Measurements from ENCODE around the gene TP53RK.

The TP53RK gene

DNA sequence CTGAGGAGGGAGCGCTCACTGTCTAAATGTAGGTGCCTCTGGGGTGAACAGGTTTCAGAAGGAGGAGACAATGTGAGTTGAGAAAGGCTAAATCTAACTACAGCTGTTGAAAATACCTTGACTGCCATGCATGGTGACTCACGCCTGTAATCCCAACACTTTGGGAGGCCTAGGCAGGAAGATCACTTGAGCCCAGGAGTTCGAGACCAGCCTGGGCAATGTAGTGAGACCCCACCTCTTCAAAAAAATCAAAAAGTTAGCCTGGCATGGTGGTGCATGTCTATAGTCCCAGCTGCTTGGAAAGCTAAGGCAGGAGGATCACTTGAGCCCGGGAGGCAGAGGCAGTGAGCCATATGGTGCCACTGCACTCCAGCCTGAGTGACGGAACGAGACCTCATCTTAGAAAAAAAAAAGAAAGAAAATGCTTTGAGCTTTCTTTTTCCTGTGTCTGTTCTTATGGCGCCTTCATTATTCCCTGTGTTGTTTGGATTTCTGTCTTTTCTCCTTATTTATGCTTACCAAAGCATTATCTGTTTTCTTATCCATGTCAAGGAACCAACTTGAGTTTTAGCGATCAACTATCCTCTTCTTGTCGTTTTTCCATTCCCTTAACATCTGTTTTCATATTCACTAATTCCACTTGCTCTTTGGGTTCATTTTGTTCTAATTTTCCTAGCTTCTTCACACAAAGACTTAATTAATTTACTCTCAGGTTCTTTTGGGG lies 28.7 kb upstream of the TP53RK start:
- Histone ChIP-seq H3K4me3 (ENCODE audit: low read length) (no peak overlapping the region), H3K36me3 (ENCODE audit: insufficient read depth, low read length) (peaks cover 3% of the 10 kb centered on the region), H3K9ac (ENCODE audit: low read depth, low read length) (no peak overlapping the region), H3K4me1 (ENCODE audit: insufficient read depth, low read length) (peaks cover 3% of the 10 kb centered on the region; the same call in 1 of the 2 replicates), H3K27ac (ENCODE audit: low read depth, low read length) (no peak overlapping the region), H3K27me3 (ENCODE audit: insufficient read depth, low read length) (no peaks in the 10 kb centered on the region), H3K9me3 (ENCODE audit: insufficient read depth, low read depth, low read length) (peaks cover 11% of the 10 kb centered on the region; the same call in 1 of the 2 replicates)
- WGBS: 88% methylated on average over 9 of the region's 9 CpGs

DNA sequence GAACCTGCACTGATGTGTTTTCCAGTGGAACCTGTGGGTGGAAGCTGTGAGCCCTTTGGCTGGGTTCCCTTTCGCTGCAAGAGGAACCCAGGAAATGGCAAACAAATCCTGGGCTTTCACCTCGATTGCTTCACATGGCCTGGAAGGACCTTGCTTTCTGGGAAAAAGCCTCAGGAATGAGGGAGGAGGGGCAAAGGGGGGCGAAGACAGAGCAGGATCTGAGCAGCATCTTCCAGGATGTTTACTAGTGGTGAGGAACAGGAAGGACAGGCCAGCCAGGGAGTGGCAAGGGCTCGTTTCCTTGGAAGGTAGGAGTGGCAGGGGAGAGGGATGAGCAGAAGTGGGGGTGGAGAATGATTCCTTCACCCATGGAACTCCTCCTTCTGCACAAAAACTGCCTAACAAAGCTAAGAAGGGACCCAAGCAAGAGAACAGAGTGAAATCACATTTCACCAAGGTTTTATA lies 26.1 kb upstream of the TP53RK start:
- H3K27me3 ChIP-seq (ENCODE audit: insufficient read depth, low read length): no peaks in the 10 kb centered on the region
- H3K9me3 ChIP-seq (ENCODE audit: insufficient read depth, low read depth, low read length): peaks cover 5% of the 10 kb centered on the region; the same call in 1 of the 2 replicates
- no peak overlapping the region for H3K4me3 ChIP-seq (ENCODE audit: low read length)
- H3K4me1 ChIP-seq (ENCODE audit: insufficient read depth, low read length): peaks cover 3% of the 10 kb centered on the region
- 39% methylated on average over 4 of the region's 4 CpGs for WGBS
- peaks cover 3% of the 10 kb centered on the region for H3K36me3 ChIP-seq (ENCODE audit: insufficient read depth, low read length)
- H3K27ac ChIP-seq (ENCODE audit: low read depth, low read length): no peak overlapping the region
- no peak overlapping the region for H3K9ac ChIP-seq (ENCODE audit: low read depth, low read length)

DNA sequence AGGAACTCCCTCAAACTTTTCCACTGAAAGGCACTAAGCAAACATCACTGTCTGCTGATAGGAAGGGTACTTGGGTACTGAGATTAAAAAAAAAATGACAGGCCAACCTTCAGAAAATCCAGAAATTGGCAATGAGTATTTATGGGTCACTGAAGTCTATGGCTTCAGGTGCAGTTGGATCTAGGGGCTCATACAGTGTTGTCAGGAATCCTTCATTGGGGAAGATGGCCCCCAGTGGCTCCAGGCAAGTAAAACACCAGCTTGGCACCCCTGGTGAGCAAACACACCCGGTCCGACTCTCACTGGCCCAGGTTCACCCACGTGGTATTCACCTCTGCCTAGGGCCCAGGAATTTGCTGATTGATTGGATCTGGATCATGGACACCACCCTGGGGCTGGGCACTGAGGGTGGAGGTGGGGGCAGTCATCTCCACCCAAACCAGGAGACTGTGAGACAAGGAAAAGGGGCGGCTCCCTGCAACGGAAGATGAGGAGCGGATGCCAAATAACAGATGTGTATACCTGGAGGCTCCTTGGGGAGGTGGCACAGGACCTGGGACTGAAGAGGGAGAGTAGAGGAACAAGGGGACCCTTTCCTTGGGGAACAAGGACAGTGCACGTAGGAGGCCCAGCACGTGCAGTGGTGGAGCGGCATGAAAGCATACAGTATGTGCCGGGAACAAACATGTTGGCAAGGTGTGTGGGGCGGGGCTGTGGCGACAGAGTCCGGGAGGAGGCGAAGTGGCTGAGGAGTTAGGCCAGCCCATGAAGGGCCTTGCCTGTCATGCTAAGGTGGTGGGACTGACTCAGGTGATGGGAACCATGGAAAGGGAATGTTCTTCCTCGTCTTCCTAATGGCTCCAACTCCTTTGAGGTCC lies 25.0 kb upstream of the TP53RK start:
- no peak overlapping the region for H3K27ac ChIP-seq (ENCODE audit: low read depth, low read length)
- 92% methylated on average over 15 of the region's 15 CpGs for WGBS
- peaks cover 3% of the 10 kb centered on the region for H3K4me1 ChIP-seq (ENCODE audit: insufficient read depth, low read length)
- H3K4me3 ChIP-seq (ENCODE audit: low read length): no peak overlapping the region
- no peak overlapping the region for H3K9ac ChIP-seq (ENCODE audit: low read depth, low read length)
- H3K27me3 ChIP-seq (ENCODE audit: insufficient read depth, low read length): no peaks in the 10 kb centered on the region
- no peaks in the 10 kb centered on the region for H3K9me3 ChIP-seq (ENCODE audit: insufficient read depth, low read depth, low read length)
- no peaks in the 10 kb centered on the region for H3K36me3 ChIP-seq (ENCODE audit: insufficient read depth, low read length)

DNA sequence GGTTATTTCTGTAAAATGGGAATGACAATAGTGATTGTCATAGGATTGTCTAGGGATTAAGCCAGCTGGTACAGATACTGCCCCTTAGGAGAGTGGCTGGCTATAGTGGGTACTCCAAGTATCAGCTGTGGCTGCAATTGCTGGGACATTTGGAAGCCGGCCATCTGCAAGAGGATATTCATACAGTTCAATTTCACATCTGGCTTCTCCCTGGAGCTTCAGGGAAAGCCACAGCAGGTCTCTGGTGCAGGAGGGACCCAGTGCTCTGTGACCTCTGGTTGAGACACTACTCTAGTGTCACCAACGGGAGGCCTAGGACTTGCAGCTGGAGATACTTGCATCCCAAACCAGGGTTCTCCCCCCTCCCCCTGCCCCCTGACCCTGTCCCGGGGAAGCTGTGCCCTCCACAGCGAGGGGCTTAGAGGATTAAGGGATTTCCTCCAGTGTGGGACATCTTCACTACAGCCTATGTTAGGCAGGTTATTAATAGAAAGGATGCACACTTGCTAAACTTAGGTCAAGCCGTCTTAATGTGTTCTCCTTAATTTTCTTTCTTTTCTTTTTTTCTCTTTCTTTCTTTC lies 22.9 kb upstream of the TP53RK start:
- no peak overlapping the region for H3K9ac ChIP-seq (ENCODE audit: low read depth, low read length)
- H3K27ac ChIP-seq (ENCODE audit: low read depth, low read length): no peak overlapping the region
- H3K4me3 ChIP-seq (ENCODE audit: low read length): no peak overlapping the region
- H3K4me1 ChIP-seq (ENCODE audit: insufficient read depth, low read length): peaks cover 8% of the 10 kb centered on the region
- H3K9me3 ChIP-seq (ENCODE audit: insufficient read depth, low read depth, low read length): no peaks in the 10 kb centered on the region
- WGBS: 85% methylated on average over 5 of the region's 5 CpGs
- H3K27me3 ChIP-seq (ENCODE audit: insufficient read depth, low read length): no peaks in the 10 kb centered on the region
- H3K36me3 ChIP-seq (ENCODE audit: insufficient read depth, low read length): no peaks in the 10 kb centered on the region

DNA sequence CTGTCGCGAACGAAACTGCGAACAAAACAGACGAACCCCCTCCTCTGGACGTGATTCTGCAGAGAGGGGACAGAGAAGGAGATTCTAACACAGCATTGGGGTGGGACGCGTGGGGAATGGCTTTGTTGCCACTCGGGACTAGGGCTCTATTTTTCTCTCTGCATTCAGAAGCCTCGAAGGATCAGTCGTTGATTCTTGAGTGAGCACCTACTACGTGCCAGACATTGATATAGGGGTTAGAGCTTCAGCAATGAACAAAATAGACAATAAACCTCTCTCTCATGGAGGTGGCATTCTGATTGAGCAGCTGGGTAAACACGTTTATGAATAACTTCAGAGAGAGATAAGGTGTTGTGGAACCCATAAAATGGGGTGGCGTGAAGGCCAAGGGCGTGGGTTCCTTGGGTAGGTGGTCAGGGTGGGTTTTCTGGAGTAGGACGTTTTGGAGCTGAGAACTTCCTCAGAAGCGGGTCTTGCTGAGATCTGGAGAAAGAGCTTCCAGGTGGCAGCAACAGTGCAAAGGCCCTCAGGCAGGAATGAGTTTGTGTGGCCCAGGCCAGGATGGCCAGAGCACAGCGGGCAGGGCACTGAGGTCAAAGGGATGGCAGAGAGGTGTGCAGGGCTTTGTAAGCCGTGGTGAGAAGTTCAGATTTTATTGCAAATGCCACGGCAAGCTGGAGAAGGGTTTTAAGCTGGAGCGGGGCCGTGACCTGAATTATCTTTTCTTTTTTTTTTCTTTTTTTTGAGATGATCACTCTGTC lies 21.1 kb upstream of the TP53RK start:
- Histone ChIP-seq H3K27me3 (ENCODE audit: insufficient read depth, low read length) (no peaks in the 10 kb centered on the region), H3K4me3 (ENCODE audit: low read length) (peak overlapping the region; percentile 62), H3K27ac (ENCODE audit: low read depth, low read length) (peak overlapping the region; percentile 5; the same call in 1 of the 2 replicates), H3K9ac (ENCODE audit: low read depth, low read length) (peak overlapping the region; percentile 77), H3K36me3 (ENCODE audit: insufficient read depth, low read length) (no peaks in the 10 kb centered on the region), H3K9me3 (ENCODE audit: insufficient read depth, low read depth, low read length) (peaks cover 9% of the 10 kb centered on the region), H3K4me1 (ENCODE audit: insufficient read depth, low read length) (peaks cover 7% of the 10 kb centered on the region)
- 57% methylated on average over 21 of the region's 22 CpGs for WGBS

DNA sequence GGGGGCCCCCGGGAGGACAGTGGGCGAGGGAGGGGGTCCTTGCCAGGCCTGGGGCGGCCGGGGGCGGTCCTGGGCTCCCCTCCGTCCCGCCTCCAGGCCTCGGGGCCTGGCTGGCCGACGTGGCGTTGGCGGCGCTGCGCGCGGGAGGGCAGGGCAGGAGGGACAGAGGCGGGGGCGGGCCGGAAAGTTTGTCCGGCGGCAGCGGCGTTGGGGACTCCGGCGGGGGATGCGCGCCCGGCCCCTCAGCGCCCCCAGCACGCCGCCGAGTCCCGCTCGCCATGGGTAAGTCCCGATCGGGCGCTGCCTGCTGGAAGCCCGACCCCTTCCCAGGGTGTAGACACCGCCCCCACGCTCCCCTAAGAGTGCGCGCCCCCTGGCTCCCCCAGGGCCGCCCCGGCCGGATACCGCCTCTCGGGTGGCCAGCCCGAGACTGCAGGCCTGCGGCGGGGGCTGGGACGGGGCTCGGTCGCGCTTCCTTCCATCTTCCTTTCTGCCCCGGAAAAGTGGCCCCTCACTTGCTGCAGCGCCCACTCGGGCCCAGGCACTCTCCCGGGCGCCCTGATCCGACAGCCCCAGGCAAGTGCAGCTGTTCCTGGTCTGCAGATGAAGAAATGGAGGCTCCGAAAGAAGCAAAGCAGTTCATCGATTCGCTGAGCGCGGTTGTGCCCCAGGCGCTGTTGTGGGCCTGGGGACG lies 20.4 kb upstream of the TP53RK start, which contains the start of gene SLC2A10:
SLC2A10 (plus strand) TSS at position 191 of the 694 bp plus-strand sequence; CDS start at position 279, 88 bp downstream.
- Histone ChIP-seq H3K27me3 (ENCODE audit: insufficient read depth, low read length) (no peaks in the 10 kb centered on the region), H3K4me3 (ENCODE audit: low read length) (peak within 1 kb of the TSS; percentile 62), H3K27ac (ENCODE audit: low read depth, low read length) (peak within 1 kb of the TSS; percentile 5; the same call in 1 of the 2 replicates), H3K36me3 (ENCODE audit: insufficient read depth, low read length) (no peaks in the 10 kb centered on the region), H3K9ac (ENCODE audit: low read depth, low read length) (peak within 1 kb of the TSS; percentile 77), H3K4me1 (ENCODE audit: insufficient read depth, low read length) (peaks cover 14% of the 10 kb centered on the region), H3K9me3 (ENCODE audit: insufficient read depth, low read depth, low read length) (peaks cover 9% of the 10 kb centered on the region)
- 2% methylated on average over 67 of the region's 67 CpGs for WGBS

DNA sequence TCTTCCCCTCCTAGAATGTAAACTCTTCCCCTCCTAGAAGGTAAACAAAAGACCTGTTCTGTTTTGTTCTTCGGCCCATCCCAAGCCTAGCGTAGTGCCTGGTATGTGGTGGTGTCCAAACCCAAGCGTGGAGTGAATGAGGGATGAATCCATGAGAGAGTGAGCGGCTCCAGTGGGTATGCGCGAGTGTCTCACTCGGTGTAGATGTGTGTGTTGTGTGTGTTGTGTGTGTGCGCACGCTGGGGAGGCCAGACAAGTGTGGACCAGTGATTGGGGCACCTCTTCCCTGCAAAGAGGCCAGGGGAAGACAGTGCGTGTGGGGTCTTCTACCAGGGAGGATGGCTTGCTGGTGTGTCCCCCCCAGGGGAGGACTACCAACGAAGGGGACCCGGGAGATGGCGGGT lies 19.8 kb upstream of the TP53RK start:
- Histone ChIP-seq H3K9me3 (ENCODE audit: insufficient read depth, low read depth, low read length) (peaks cover 9% of the 10 kb centered on the region), H3K27me3 (ENCODE audit: insufficient read depth, low read length) (no peaks in the 10 kb centered on the region), H3K27ac (ENCODE audit: low read depth, low read length) (no peak overlapping the region), H3K4me1 (ENCODE audit: insufficient read depth, low read length) (peaks cover 17% of the 10 kb centered on the region), H3K4me3 (ENCODE audit: low read length) (peak overlapping the region; percentile 62), H3K9ac (ENCODE audit: low read depth, low read length) (peak overlapping the region; percentile 77), H3K36me3 (ENCODE audit: insufficient read depth, low read length) (no peaks in the 10 kb centered on the region)
- 51% methylated on average over 13 of the region's 13 CpGs for WGBS

DNA sequence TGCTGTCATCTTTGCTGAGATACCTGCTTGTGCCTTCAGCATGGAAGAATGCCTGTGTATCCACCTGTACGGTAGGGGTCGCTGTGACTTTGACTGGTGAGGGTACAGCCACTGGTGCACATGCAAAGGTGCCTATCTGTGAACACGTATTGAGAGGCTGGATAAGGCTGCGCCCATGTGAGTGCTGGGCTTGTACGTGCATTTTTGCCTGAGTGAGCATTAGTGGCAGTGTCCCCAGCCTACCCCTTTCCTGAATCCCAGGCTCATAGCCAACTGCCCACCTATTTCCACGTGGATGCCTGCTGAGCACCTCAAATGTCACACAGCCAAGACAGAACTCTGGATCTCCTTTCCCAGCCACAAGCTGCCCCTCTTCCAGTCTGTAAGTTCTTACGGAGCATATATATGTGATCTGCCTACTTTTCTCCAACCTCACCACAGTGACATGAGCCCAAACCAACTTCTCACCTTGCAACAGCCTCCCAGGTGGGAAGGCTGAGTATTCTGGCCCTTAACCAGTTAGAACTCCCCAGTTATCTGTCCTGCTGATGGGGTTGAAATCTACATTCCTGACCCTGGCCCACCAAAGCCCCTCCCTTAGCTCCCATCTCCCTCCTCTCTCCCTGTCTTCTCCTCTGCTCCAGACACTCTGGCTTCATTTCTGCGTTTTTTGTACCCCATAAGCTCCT lies 19.1 kb upstream of the TP53RK start:
- no peak overlapping the region for H3K27ac ChIP-seq (ENCODE audit: low read depth, low read length)
- no peaks in the 10 kb centered on the region for H3K36me3 ChIP-seq (ENCODE audit: insufficient read depth, low read length)
- H3K4me3 ChIP-seq (ENCODE audit: low read length): no peak overlapping the region
- H3K27me3 ChIP-seq (ENCODE audit: insufficient read depth, low read length): no peaks in the 10 kb centered on the region
- 85% methylated on average over 8 of the region's 8 CpGs for WGBS
- peaks cover 9% of the 10 kb centered on the region for H3K9me3 ChIP-seq (ENCODE audit: insufficient read depth, low read depth, low read length)
- H3K4me1 ChIP-seq (ENCODE audit: insufficient read depth, low read length): peaks cover 17% of the 10 kb centered on the region
- H3K9ac ChIP-seq (ENCODE audit: low read depth, low read length): no peak overlapping the region

DNA sequence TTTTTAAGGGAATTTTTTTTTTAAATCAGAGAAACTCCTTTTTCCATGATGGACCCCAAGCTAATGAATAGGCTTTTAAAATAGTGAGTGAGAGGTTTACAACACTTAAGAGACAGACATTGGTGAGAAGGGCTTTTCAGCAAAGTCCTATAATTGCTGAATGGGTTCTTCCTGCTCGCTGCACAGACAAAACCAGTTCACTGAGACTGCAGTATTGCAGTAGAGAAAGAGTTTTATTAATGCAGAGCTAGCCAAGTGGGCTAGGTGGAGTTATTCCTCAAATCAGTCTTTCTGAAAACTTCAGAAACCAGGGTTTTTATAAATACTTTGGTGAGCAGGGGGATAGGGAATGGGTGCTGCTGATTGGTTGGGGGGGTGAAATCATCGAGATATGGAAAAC lies 17.0 kb upstream of the TP53RK start:
- peaks cover 32% of the 10 kb centered on the region for H3K4me1 ChIP-seq (ENCODE audit: insufficient read depth, low read length)

DNA sequence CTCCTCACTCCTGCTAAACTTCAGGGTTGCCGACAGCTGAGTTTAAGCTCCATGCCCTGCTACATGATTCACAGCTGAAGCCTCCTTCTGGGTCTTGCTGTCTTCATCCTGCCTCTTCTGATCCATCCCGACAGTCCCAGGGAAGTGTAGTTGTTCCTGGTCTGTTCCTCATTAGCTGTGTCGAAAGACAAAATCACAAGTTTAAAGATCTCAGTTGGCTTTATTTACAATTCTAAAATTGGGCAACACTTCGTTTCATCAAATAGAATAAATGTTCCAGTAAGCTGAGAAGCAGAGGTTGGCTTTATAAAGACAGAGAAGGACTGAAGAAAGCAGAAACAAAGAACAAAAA lies 16.1 kb upstream of the TP53RK start:
- no peaks in the 10 kb centered on the region for H3K36me3 ChIP-seq (ENCODE audit: insufficient read depth, low read length)

More for the DNA sequence above, 17.0 kb upstream of the TP53RK start:
- peaks cover 9% of the 10 kb centered on the region for H3K9me3 ChIP-seq (ENCODE audit: insufficient read depth, low read depth, low read length)
- H3K4me3 ChIP-seq (ENCODE audit: low read length): no peak overlapping the region
- H3K9ac ChIP-seq (ENCODE audit: low read depth, low read length): no peak overlapping the region
- H3K27ac ChIP-seq (ENCODE audit: low read depth, low read length): no peak overlapping the region
- 89% methylated on average over 2 of the region's 2 CpGs for WGBS
- H3K27me3 ChIP-seq (ENCODE audit: insufficient read depth, low read length): no peaks in the 10 kb centered on the region
- H3K36me3 ChIP-seq (ENCODE audit: insufficient read depth, low read length): no peaks in the 10 kb centered on the region

More for the DNA sequence above, 16.1 kb upstream of the TP53RK start:
- no peaks in the 10 kb centered on the region for H3K27me3 ChIP-seq (ENCODE audit: insufficient read depth, low read length)
- H3K27ac ChIP-seq (ENCODE audit: low read depth, low read length): no peak overlapping the region; the same call in 1 of the 2 replicates
- H3K4me3 ChIP-seq (ENCODE audit: low read length): no peak overlapping the region
- peaks cover 9% of the 10 kb centered on the region for H3K9me3 ChIP-seq (ENCODE audit: insufficient read depth, low read depth, low read length)
- 85% methylated on average over 4 of the region's 4 CpGs for WGBS
- no peak overlapping the region for H3K9ac ChIP-seq (ENCODE audit: low read depth, low read length)
- peaks cover 34% of the 10 kb centered on the region for H3K4me1 ChIP-seq (ENCODE audit: insufficient read depth, low read length)
